Lower leg skin (tissue), 3 donors: ENCODE results near the gene IFNGR2.

Experiments
- POLR2A ChIP-seq, 2 donors: fragments of 450-650 bp; IDR thresholded peaks; one replicate each; pipeline ENCODE4 v1.6.1; 2016 to 2017; ENCODE audit warnings: antibody characterized with exemption in 2 of 2, mild to moderate bottlenecking in 1 of 2, moderate library complexity in 1 of 2
- TF ChIP-seq, protein P1 (sequence below), 3 donors: fragments of 450-650 bp; IDR thresholded peaks; one replicate each; pipeline ENCODE4 v1.5.1; 2016; ENCODE audit warnings: antibody characterized with exemption in 3 of 3, mild to moderate bottlenecking in 3 of 3, moderate library complexity in 2 of 3

DNA sequence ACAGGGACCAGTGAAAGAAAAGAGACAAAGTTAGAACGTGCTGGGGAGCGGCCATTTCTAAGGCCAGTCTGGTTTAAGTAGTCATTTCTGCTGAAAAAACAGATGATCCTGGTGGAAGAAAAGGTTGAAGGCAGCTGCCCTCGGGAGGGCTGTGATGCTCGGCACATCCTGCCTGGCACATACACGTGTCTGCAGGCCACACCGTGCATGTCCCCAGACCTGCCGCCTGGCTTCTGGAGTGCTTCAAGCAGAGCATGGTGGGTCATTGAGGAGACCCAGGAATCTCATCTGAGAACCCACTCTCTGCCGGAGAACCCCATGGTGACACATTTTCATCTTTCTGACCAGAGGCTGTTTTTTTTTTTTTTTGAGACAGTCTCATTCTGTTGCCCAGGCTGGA, 46.0 kb upstream of the IFNGR2 start:
- TF ChIP-seq, protein P1, sequence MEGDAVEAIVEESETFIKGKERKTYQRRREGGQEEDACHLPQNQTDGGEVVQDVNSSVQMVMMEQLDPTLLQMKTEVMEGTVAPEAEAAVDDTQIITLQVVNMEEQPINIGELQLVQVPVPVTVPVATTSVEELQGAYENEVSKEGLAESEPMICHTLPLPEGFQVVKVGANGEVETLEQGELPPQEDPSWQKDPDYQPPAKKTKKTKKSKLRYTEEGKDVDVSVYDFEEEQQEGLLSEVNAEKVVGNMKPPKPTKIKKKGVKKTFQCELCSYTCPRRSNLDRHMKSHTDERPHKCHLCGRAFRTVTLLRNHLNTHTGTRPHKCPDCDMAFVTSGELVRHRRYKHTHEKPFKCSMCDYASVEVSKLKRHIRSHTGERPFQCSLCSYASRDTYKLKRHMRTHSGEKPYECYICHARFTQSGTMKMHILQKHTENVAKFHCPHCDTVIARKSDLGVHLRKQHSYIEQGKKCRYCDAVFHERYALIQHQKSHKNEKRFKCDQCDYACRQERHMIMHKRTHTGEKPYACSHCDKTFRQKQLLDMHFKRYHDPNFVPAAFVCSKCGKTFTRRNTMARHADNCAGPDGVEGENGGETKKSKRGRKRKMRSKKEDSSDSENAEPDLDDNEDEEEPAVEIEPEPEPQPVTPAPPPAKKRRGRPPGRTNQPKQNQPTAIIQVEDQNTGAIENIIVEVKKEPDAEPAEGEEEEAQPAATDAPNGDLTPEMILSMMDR (IDR thresholded peaks at IDR 0.05): no peak
- TF ChIP-seq POLR2A (IDR thresholded peaks at IDR 0.05): no peak
